Neural cell (in vitro differentiated cells): ENCODE measurements around the gene FOXK1. TPM values are rescaled to one million over a fixed set of nuclear protein-coding genes. Genes with fewer than 3 reads are reported as not detected.

Source experiments
- H2AFZ ChIP-seq: fragments of 200-600, 300-800 bp; sonication (generic), shearing (Covaris generic); 2 replicates; pipeline ENCODE4 v1.6.0; 2014; ENCODE audit warnings: low read depth, mild to moderate bottlenecking, antibody characterized with exemption, low read length, moderate library complexity
- H3F3A ChIP-seq: fragments of 200-600 bp; shearing (Covaris generic); 2 replicates; pipeline ENCODE4 v1.6.1; 2016; ENCODE audit warnings: mild to moderate bottlenecking, moderate library complexity, mixed read lengths, antibody characterized with exemption, low read length; ENCODE audit not compliant: insufficient read depth, poor library complexity, severe bottlenecking
- H3K27ac ChIP-seq: fragments of 200-600, 300-800 bp; sonication (generic), shearing (Covaris generic); 2 replicates; pipeline ENCODE4 v1.5.1; 2014; ENCODE audit warnings: mild to moderate bottlenecking, low read length, moderate library complexity
- H3K27me3 ChIP-seq: fragments of 300-800, 200-600 bp; sonication (generic), shearing (Covaris generic); 2 replicates; pipeline ENCODE4 v1.6.0; 2014; ENCODE audit warnings: mild to moderate bottlenecking, low read depth, low read length, moderate library complexity; ENCODE audit not compliant: insufficient read depth
- H3K36me3 ChIP-seq: fragments of 300-800, 200-600 bp; sonication (generic), shearing (Covaris generic); 2 replicates; pipeline ENCODE4 v1.5.1; 2014; ENCODE audit warnings: mild to moderate bottlenecking, antibody characterized with exemption, low read length, moderate library complexity; ENCODE audit not compliant: insufficient read depth
- H3K4me2 ChIP-seq: fragments of 300-800, 200-600 bp; sonication (generic), shearing (Covaris generic); 2 replicates; pipeline ENCODE4 v1.6.0; 2014; ENCODE audit warnings: mild to moderate bottlenecking, low read length
- H3K4me3 ChIP-seq: fragments of 300-800, 200-600 bp; sonication (generic), shearing (Covaris generic); 2 replicates; pipeline ENCODE4 v1.5.1; 2014; ENCODE audit warnings: mild to moderate bottlenecking, low read length, moderate library complexity
- H3K79me2 ChIP-seq: fragments of 200-600 bp; shearing (Covaris generic); replicated peaks from 2 replicates; pipeline ENCODE4 v1.6.0; 2014; ENCODE audit warnings: mild to moderate bottlenecking, low read length, moderate library complexity; ENCODE audit not compliant: insufficient read depth
- H3K9ac ChIP-seq: fragments of 300-800, 200-600 bp; sonication (generic), shearing (Covaris generic); 2 replicates; pipeline ENCODE4 v1.6.1; 2016; ENCODE audit warnings: mild to moderate bottlenecking, low read length, mixed read lengths
- H3K9me2 ChIP-seq: fragments of 200-600 bp; shearing (Covaris generic); 2 replicates; pipeline ENCODE4 v1.6.1; 2016; ENCODE audit warnings: mild to moderate bottlenecking, low read length, mixed read lengths; ENCODE audit not compliant: insufficient read depth
- H3K9me3 ChIP-seq: fragments of 200-600, 300-800 bp; sonication (generic), shearing (Covaris generic); 2 replicates; pipeline ENCODE4 v1.6.1; 2016; ENCODE audit warnings: mild to moderate bottlenecking, mixed run types, low read length, moderate library complexity, mixed read lengths
- H4K20me1 ChIP-seq: fragments of 200-600 bp; shearing (Covaris generic); 2 replicates; pipeline ENCODE4 v1.6.1; 2016; ENCODE audit warnings: mild to moderate bottlenecking, mixed run types; ENCODE audit not compliant: insufficient read depth
- EP300 ChIP-seq: fragments of 450-650 bp; conservative IDR thresholded peaks from 2 replicates; pipeline ENCODE4 v1.6.1; 2014; ENCODE audit warnings: antibody characterized with exemption, mild to moderate bottlenecking, moderate library complexity; ENCODE audit not compliant: poor library complexity, severe bottlenecking
- EZH2 ChIP-seq: fragments of 200-600, 300-800 bp; shearing (Covaris generic), sonication (generic); IDR thresholded peaks from 2 replicates; pipeline ENCODE4 v1.6.1; 2014; ENCODE audit warnings: antibody characterized with exemption, low read length, borderline replicate concordance, mild to moderate bottlenecking; ENCODE audit not compliant: insufficient read depth, poor library complexity, severe bottlenecking
- MXI1 ChIP-seq: fragments of 450-650 bp; conservative IDR thresholded peaks from 2 replicates; pipeline ENCODE4 v1.6.1; 2014; ENCODE audit warnings: antibody characterized with exemption, mild to moderate bottlenecking; ENCODE audit not compliant: poor library complexity, severe bottlenecking
- POLR2AphosphoS5 ChIP-seq: IDR thresholded peaks from 2 replicates; pipeline ENCODE4 v1.6.1; 2012
- RAD21 ChIP-seq: fragments of 450-650 bp; conservative IDR thresholded peaks from 2 replicates; pipeline ENCODE4 v1.6.1; 2014; ENCODE audit warnings: antibody characterized with exemption, mild to moderate bottlenecking, moderate library complexity
- REST ChIP-seq: IDR thresholded peaks from 2 replicates; pipeline ENCODE4 v1.6.1; 2012; ENCODE audit warnings: borderline replicate concordance
- SMC3 ChIP-seq: fragments of 450-650 bp; conservative IDR thresholded peaks from 2 replicates; pipeline ENCODE4 v1.6.1; 2014; ENCODE audit warnings: antibody characterized with exemption, mild to moderate bottlenecking, moderate library complexity; ENCODE audit not compliant: poor library complexity
- TAF1 ChIP-seq: IDR thresholded peaks from 2 replicates; pipeline ENCODE4 v1.6.1; 2012; ENCODE audit warnings: low read depth
- polyA plus RNA-seq: library from polyadenylated mRNA; depleted of rRNA; stranded (reverse); fragments of >200 nt; gene quantifications from 2 replicates; pipeline ENCODE4 v1.2.3, GENCODE V29; 2014
- TF ChIP-seq, protein P1 (sequence below): fragments of 450-650 bp; IDR thresholded peaks from 2 replicates; pipeline ENCODE4 v1.5.1; 2014; ENCODE audit warnings: antibody characterized with exemption, mild to moderate bottlenecking, moderate library complexity; ENCODE audit not compliant: poor library complexity, severe bottlenecking

FOXK1 gene
- polyA plus RNA-seq, 1 donor from 2014 or later, result 7.4 TPM

DNA sequence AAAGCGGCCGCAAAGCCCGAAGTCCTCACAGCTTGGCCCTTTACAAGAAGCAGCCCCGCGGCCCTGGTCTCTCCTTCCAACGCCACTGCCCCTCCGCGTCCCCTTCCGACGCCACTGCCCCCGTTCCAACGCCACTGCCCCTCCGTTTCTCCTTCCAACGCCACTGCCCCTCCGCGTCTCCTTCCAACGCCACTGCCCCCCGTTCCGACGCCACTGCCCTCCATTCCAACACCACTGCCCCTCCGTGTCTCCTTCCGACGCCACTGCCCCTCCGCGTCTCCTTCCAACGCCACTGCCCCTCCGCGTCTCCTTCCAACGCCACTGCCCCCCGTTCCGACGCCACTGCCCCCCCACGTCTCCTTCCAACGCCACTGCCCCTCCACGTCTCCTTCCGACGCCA, 126.5 kb downstream of the FOXK1 start:
- no peaks in the 10 kb centered on the region for H4K20me1 ChIP-seq
- H3K27me3 ChIP-seq, result no peaks in the 10 kb centered on the region
- H3F3A ChIP-seq, result no peaks in the 10 kb centered on the region
- no peak overlapping the region for H3K4me2 ChIP-seq
- no peak overlapping the region for H3K4me3 ChIP-seq
- no peak overlapping the region for H3K9ac ChIP-seq
- H3K9me2 ChIP-seq, result no peaks in the 10 kb centered on the region
- H3K27ac ChIP-seq, result no peak overlapping the region
- no peaks in the 10 kb centered on the region for H3K36me3 ChIP-seq
- H3K79me2 ChIP-seq, result no peaks in the 10 kb centered on the region
- TF ChIP-seq POLR2AphosphoS5 (no peak), EZH2 (no peak), REST (no peak)
- no peaks in the 10 kb centered on the region for H3K9me3 ChIP-seq
- H2AFZ ChIP-seq, result no peak overlapping the region

GRCh38 chr7:4809091-4809591, 127.0 kb downstream of the FOXK1 start:
- Histone ChIP-seq H2AFZ (no peak overlapping the region), H3K4me3 (no peak overlapping the region), H3K27ac (no peak overlapping the region)

More at GRCh38 chr7:4809091-4809591, 127.0 kb downstream of the FOXK1 start:
- H4K20me1 ChIP-seq, result no peaks in the 10 kb centered on the region
- TF ChIP-seq POLR2AphosphoS5, result no peak
- TF ChIP-seq EZH2, result no peak
- no peak for TF ChIP-seq SMC3
- no peak for TF ChIP-seq REST
- TF ChIP-seq EP300, result no peak
- TF ChIP-seq MXI1, result no peak
- TF ChIP-seq, protein P1, sequence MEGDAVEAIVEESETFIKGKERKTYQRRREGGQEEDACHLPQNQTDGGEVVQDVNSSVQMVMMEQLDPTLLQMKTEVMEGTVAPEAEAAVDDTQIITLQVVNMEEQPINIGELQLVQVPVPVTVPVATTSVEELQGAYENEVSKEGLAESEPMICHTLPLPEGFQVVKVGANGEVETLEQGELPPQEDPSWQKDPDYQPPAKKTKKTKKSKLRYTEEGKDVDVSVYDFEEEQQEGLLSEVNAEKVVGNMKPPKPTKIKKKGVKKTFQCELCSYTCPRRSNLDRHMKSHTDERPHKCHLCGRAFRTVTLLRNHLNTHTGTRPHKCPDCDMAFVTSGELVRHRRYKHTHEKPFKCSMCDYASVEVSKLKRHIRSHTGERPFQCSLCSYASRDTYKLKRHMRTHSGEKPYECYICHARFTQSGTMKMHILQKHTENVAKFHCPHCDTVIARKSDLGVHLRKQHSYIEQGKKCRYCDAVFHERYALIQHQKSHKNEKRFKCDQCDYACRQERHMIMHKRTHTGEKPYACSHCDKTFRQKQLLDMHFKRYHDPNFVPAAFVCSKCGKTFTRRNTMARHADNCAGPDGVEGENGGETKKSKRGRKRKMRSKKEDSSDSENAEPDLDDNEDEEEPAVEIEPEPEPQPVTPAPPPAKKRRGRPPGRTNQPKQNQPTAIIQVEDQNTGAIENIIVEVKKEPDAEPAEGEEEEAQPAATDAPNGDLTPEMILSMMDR, result no peak
- TF ChIP-seq RAD21, result no peak
- TF ChIP-seq TAF1, result no peak
- H3K4me2 ChIP-seq, result no peak overlapping the region
- H3K9me3 ChIP-seq, result no peaks in the 10 kb centered on the region
- no peaks in the 10 kb centered on the region for H3K9me2 ChIP-seq
- H3K79me2 ChIP-seq, result no peaks in the 10 kb centered on the region
- H3K27me3 ChIP-seq, result no peaks in the 10 kb centered on the region
- H3K36me3 ChIP-seq, result no peaks in the 10 kb centered on the region
- H3F3A ChIP-seq, result no peaks in the 10 kb centered on the region
- no peak overlapping the region for H3K9ac ChIP-seq
